ENCODE data around the gene RALGAPA2. TPM values are rescaled to one million over a fixed set of nuclear protein-coding genes. Genes with fewer than 3 reads are reported as not detected.

The RALGAPA2 gene
- total RNA-seq, 3 donors from 2014 or later (not counting 1 experiment from before 2014, with no cell fraction given), result 26.6 to 33.9 (median 33.1) TPM

GRCh38 chr20:20729563-20729962 is 17.1 kb upstream of the RALGAPA2 start:
- Mint-ChIP-seq H3K27ac (no peak overlapping the region), H3K27me3 (ENCODE audit: low read depth in 2 of 2) (peaks cover 5 to 9% of the 10 kb centered on the region in 2 donors), H3K9me3 (no peaks in the 10 kb centered on the region), H3K4me1 (peaks cover 7 to 10% of the 10 kb centered on the region in 2 donors), H3K4me3 (no peak overlapping the region), H3K36me3 (no peaks in the 10 kb centered on the region)
- H3K36me3 ChIP-seq (ENCODE audit: control insufficient read depth, insufficient read depth, low read length), result no peaks in the 10 kb centered on the region
- DNase-seq, result no peak
- TF ChIP-seq CTCF (IDR thresholded peaks at IDR 0.05), result no peak
- H3K4me3 ChIP-seq (ENCODE audit: low read length), result no peak overlapping the region
- H3K9me3 ChIP-seq (ENCODE audit: control insufficient read depth, insufficient read depth, low read length), result no peaks in the 10 kb centered on the region
- no peak for ATAC-seq
- peaks cover 9% of the 10 kb centered on the region for H3K4me1 ChIP-seq (ENCODE audit: control insufficient read depth, insufficient read depth, low read length)
- WGBS (ENCODE audit: insufficient coverage), result 96% methylated on average over 2 of the region's 3 CpGs
- no peaks in the 10 kb centered on the region for H3K27me3 ChIP-seq (ENCODE audit: control insufficient read depth, insufficient read depth, low read length)
- intact Hi-C loops (cut with micrococcal nuclease), result no loop called here
- H3K27ac ChIP-seq (ENCODE audit: low read length), result no peak overlapping the region

DNA sequence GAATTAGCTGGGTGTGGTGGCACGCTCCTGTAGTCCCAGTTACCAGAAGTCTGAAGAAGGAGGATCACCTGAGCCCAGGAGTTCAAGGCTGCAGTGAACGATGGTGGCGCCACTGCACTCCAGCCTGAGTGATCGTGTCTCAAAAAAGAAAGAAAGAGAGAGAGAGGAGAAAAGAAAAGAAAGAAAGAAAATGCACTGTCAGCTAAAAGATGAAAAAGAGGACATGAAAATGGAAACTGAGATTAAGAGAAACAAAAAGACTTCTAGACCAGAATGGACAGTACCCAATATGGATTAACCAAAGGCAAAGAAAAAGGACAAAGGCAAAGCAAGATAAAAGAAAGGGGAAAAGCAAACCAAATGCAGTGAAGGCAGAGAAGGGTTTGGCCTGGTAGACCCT is 9.0 kb upstream of the RALGAPA2 start:
- DNase-seq (no peak), ATAC-seq (no peak)
- Mint-ChIP-seq H3K4me3 (no peak overlapping the region), H3K36me3 (no peaks in the 10 kb centered on the region), H3K9me3 (no peaks in the 10 kb centered on the region), H3K4me1 (no peaks in the 10 kb centered on the region), H3K27ac (no peak overlapping the region), H3K27me3 (ENCODE audit: low read depth in 2 of 2) (peaks cover 0 to 5% of the 10 kb centered on the region in 2 donors)
- H3K9me3 ChIP-seq (ENCODE audit: control insufficient read depth, insufficient read depth, low read length), result no peaks in the 10 kb centered on the region
- H3K27me3 ChIP-seq (ENCODE audit: control insufficient read depth, insufficient read depth, low read length), result no peaks in the 10 kb centered on the region
- WGBS (ENCODE audit: insufficient coverage), result 97% methylated on average over 4 of the region's 4 CpGs
- no peaks in the 10 kb centered on the region for H3K4me1 ChIP-seq (ENCODE audit: control insufficient read depth, insufficient read depth, low read length)
- no peaks in the 10 kb centered on the region for H3K36me3 ChIP-seq (ENCODE audit: control insufficient read depth, insufficient read depth, low read length)
- intact Hi-C loops (cut with micrococcal nuclease), result no loop called here
- H3K27ac ChIP-seq (ENCODE audit: low read length), result no peak overlapping the region
- TF ChIP-seq CTCF (IDR thresholded peaks at IDR 0.05), result no peak
- H3K4me3 ChIP-seq (ENCODE audit: low read length), result no peak overlapping the region

DNA sequence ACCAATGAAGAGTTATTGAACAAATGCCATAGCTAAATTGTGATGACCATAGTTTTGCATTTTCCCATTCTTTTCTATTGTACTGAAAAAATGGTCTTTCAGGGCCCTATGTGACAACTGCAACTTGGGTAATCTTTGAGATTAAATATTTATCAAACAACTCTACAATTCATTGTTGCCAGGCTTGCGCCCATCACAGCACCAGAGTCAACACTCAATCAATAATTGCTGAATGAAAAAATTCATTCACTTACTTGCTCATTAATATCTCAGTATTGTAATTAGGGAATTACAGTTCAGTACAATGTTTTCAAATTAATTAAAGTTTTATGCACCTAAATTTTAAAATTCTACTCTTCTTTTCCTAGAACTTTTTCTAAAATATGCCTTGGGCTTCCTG is 7.7 kb upstream of the RALGAPA2 start:
- H3K27me3 Mint-ChIP-seq (ENCODE audit: low read depth in 2 of 2), result no peaks in the 10 kb centered on the region
- no peaks in the 10 kb centered on the region for H3K36me3 Mint-ChIP-seq
- TF ChIP-seq CTCF (IDR thresholded peaks at IDR 0.05), result no peak
- Histone ChIP-seq H3K4me3 (ENCODE audit: low read length) (no peak overlapping the region), H3K27ac (ENCODE audit: low read length) (no peak overlapping the region), H3K4me1 (ENCODE audit: control insufficient read depth, insufficient read depth, low read length) (no peaks in the 10 kb centered on the region), H3K9me3 (ENCODE audit: control insufficient read depth, insufficient read depth, low read length) (no peaks in the 10 kb centered on the region), H3K36me3 (ENCODE audit: control insufficient read depth, insufficient read depth, low read length) (no peaks in the 10 kb centered on the region), H3K27me3 (ENCODE audit: control insufficient read depth, insufficient read depth, low read length) (no peaks in the 10 kb centered on the region)
- H3K4me1 Mint-ChIP-seq, result no peaks in the 10 kb centered on the region
- intact Hi-C loops (cut with micrococcal nuclease), result no loop called here
- no peak overlapping the region for H3K4me3 Mint-ChIP-seq
- no peak overlapping the region for H3K27ac Mint-ChIP-seq
- DNase-seq (no peak), ATAC-seq (no peak)
- WGBS (ENCODE audit: insufficient coverage), result no CpG with 5 or more reads among the region's 1 CpG
- no peaks in the 10 kb centered on the region for H3K9me3 Mint-ChIP-seq

DNA sequence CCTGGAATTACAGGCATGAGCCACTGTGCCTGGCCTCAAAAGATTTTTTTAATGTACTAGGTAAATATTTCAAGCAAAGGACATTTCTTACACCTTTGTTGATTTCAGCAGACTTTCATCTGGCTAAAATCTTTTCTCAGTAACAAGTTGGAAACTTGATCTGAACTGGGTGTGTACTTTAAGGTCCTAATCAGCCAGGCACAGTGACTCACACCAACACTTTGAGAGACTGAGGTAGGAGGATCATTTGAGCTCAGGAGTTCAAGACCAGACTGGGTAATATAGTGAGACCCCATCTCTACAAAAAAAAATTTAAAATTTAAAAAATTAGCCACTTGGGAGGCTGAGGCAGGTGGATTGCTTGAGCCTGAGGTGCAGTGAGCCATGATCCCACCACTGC is 7.0 kb upstream of the RALGAPA2 start:
- intact Hi-C loops (cut with micrococcal nuclease), result loop anchor here (10.0 kb wide), 1 partner anchor 505 kb away; no protein-coding TSS in a partner anchor
- Histone ChIP-seq H3K4me1 (ENCODE audit: control insufficient read depth, insufficient read depth, low read length) (no peaks in the 10 kb centered on the region), H3K36me3 (ENCODE audit: control insufficient read depth, insufficient read depth, low read length) (no peaks in the 10 kb centered on the region), H3K9me3 (ENCODE audit: control insufficient read depth, insufficient read depth, low read length) (no peaks in the 10 kb centered on the region), H3K27me3 (ENCODE audit: control insufficient read depth, insufficient read depth, low read length) (no peaks in the 10 kb centered on the region), H3K27ac (ENCODE audit: low read length) (no peak overlapping the region), H3K4me3 (ENCODE audit: low read length) (no peak overlapping the region)
- no peak for TF ChIP-seq CTCF (IDR thresholded peaks at IDR 0.05)
- H3K27ac Mint-ChIP-seq, result no peak overlapping the region
- ATAC-seq (no peak), DNase-seq (no peak)
- H3K4me3 Mint-ChIP-seq, result no peak overlapping the region
- no peaks in the 10 kb centered on the region for H3K4me1 Mint-ChIP-seq
- no peaks in the 10 kb centered on the region for H3K9me3 Mint-ChIP-seq
- H3K36me3 Mint-ChIP-seq, result no peaks in the 10 kb centered on the region
- no peaks in the 10 kb centered on the region for H3K27me3 Mint-ChIP-seq (ENCODE audit: low read depth in 2 of 2)

Data from natural killer cell (primary cell).